GM12878 (cell line): ENCODE data around the gene RAB3GAP1. TPM values are rescaled to one million over a fixed set of nuclear protein-coding genes. Genes with fewer than 3 reads are reported as not detected.

Experiments
- ATAC-seq: fragments of 200-7000 bp; cut with Tn5 transposase; 3 replicates; pipeline ENCODE4 v1.9.1; 2020; ENCODE audit warnings: mild to moderate bottlenecking, moderate library complexity
- BruUV-seq: library from RNA; stranded (reverse); fragments of 400-500 nt; replicated peaks from 2 replicates; lab custom pipeline; 2021; lab: Mats Ljungman, UMichigan
- CTCF ChIA-PET: fragments of 300-600 bp; sonication (Branson Sonifier 250); formaldehyde crosslinking; extraction: SDS; loops from one replicate; lab custom pipeline; 2021; ENCODE audit warnings: inconsistent platforms; lab: Yijun Ruan, JAX
- POLR2A ChIA-PET: fragments of 350-600 bp; formaldehyde crosslinking; extraction: SDS; loops from one replicate; lab custom pipeline; 2021; ENCODE audit warnings: inconsistent platforms; lab: Charles Lee
- RAD21 ChIA-PET: fragments of 300-600 bp; sonication (Branson Sonifier 250); formaldehyde crosslinking; loops from one replicate; lab custom pipeline; 2023; ENCODE audit warnings: antibody characterized with exemption; ENCODE audit not compliant: unreplicated experiment; lab: Charles Lee
- SMC1A ChIA-PET: fragments of 300-600 bp; sonication (Branson Sonifier 250); formaldehyde crosslinking; loops from one replicate; lab custom pipeline; 2023; ENCODE audit not compliant: unreplicated experiment, uncharacterized antibody; lab: Charles Lee
- DNase-seq: peaks from one replicate; pipeline ENCODE4 v3.0.0-alpha.2; 2011; ENCODE audit warnings: low read depth, low spot score
- FAIRE-seq: peaks from 3 replicates; lab custom pipeline; 2011; peaks lifted over from hg19 to GRCh38; lab: Jason Lieb, UNC
- H2AFZ ChIP-seq: 2 replicates; pipeline ENCODE4 v1.6.0; 2011; ENCODE audit warnings: low read depth, low read length, control low read depth; ENCODE audit not compliant: control insufficient read depth
- H3K27ac ChIP-seq: 2 replicates; pipeline ENCODE4 v1.5.1; 2011; ENCODE audit warnings: control low read depth; ENCODE audit not compliant: control insufficient read depth, insufficient read depth
- H3K27me3 ChIP-seq, 2 experiments: replicated peaks in 1 of 2; 2 replicates each; pipeline versions ENCODE4 v1.6.0 to v1.6.1; 2011; ENCODE audit warnings: low read length in 1 of 2; ENCODE audit not compliant: control insufficient read depth in 2 of 2, insufficient read depth in 2 of 2
- H3K36me3 ChIP-seq, 2 experiments: 2 replicates each; pipeline ENCODE4 v1.5.1; 2011; ENCODE audit warnings: low read length in 1 of 2; ENCODE audit not compliant: control insufficient read depth in 2 of 2, insufficient read depth in 2 of 2
- H3K4me1 ChIP-seq: 2 replicates; pipeline ENCODE4 v1.6.1; 2011; ENCODE audit warnings: mild to moderate bottlenecking, low read length, moderate library complexity, mixed read lengths; ENCODE audit not compliant: control insufficient read depth, insufficient read depth
- H3K4me2 ChIP-seq: 2 replicates; pipeline ENCODE4 v1.6.0; 2011; ENCODE audit warnings: control low read depth; ENCODE audit not compliant: control insufficient read depth, insufficient read depth
- H3K4me3 ChIP-seq: fragments of 200-600 bp; sonication (generic); 2 replicates; pipeline ENCODE4 v1.5.1; 2016
- H3K79me2 ChIP-seq: 2 replicates; pipeline ENCODE4 v1.6.0; 2011; ENCODE audit warnings: low read length; ENCODE audit not compliant: control insufficient read depth, insufficient read depth
- H3K9ac ChIP-seq: 2 replicates; pipeline ENCODE4 v1.8.0; 2011; ENCODE audit warnings: low read length, control low read depth, mixed read lengths; ENCODE audit not compliant: control insufficient read depth, insufficient read depth
- H3K9me3 ChIP-seq: replicated peaks from 3 replicates; pipeline ENCODE4 v1.5.1; 2011; ENCODE audit warnings: mild to moderate bottlenecking, low read length; ENCODE audit not compliant: control insufficient read depth, insufficient read depth
- H4K20me1 ChIP-seq: 2 replicates; pipeline ENCODE4 v1.6.0; 2011; ENCODE audit not compliant: control insufficient read depth, insufficient read depth
- BRCA1 ChIP-seq: IDR thresholded peaks from 2 replicates; pipeline ENCODE4 v1.6.1; 2011; ENCODE audit warnings: low read depth, low read length, improper control_type of control experiment
- CEBPB ChIP-seq, 2 experiments: fragments of 150-350 bp in 1 of 2; IDR thresholded peaks; 2 replicates each; pipeline ENCODE4 v1.6.1; 2012 to 2014; ENCODE audit warnings: low read depth in 2 of 2, low read length in 2 of 2, borderline replicate concordance in 1 of 2, inconsistent platforms in 1 of 2
- EGR1 ChIP-seq, 2 experiments: IDR thresholded peaks; 1 replicate in 1 of 2; 2 replicates in 1 of 2; pipeline ENCODE4 v1.6.1; 2011 to 2012; ENCODE audit warnings: low read depth in 2 of 2, low read length in 2 of 2, borderline replicate concordance in 1 of 2, mild to moderate bottlenecking in 1 of 2, moderate library complexity in 1 of 2
- NBN ChIP-seq: fragments of 450-650 bp; IDR thresholded peaks from 2 replicates; pipeline ENCODE4 v1.6.1; 2016
- NFYA ChIP-seq: IDR thresholded peaks from 2 replicates; pipeline ENCODE4 v1.6.1; 2011; ENCODE audit warnings: low read depth, mild to moderate bottlenecking, low read length, improper control_type of control experiment, borderline replicate concordance
- RB1 ChIP-seq: fragments of 450-650 bp; formaldehyde crosslinking; IDR thresholded peaks from 2 replicates; pipeline ENCODE4 v1.6.1; 2017; ENCODE audit warnings: mild to moderate bottlenecking, borderline replicate concordance
- TCF7 ChIP-seq: IDR thresholded peaks from 2 replicates; pipeline ENCODE4 v1.6.1; 2014; ENCODE audit warnings: antibody characterized with exemption, borderline replicate concordance
- WGBS: methylation state at CpG from one replicate; pipeline ENCODE4 v1.1.6; 2016; ENCODE audit warnings: low lambda C conversion rate; ENCODE audit not compliant: insufficient replicate concordance, insufficient coverage; ENCODE audit errors: missing lambda C conversion rate; 5-methylcytosine and 5-hydroxymethylcytosine counted together
- in situ Hi-C: fragments of 300-500 bp; cut with MboI; formaldehyde crosslinking; loops from 9 replicates; pipeline ENCODE4 v1.14.3; 2018; ENCODE audit warnings: mixed read lengths
- intact Hi-C: fragments of 100-400 bp; cut with micrococcal nuclease; formaldehyde crosslinking; loops from one replicate; pipeline ENCODE4 v1.14.2; 2022; ENCODE audit not compliant: unreplicated experiment
- polyA plus RNA-seq, 11 experiments: library from polyadenylated mRNA; depleted of rRNA in 4 of 11; unstranded in 6 of 11; stranded (reverse) in 5 of 11; fragments of >200 nt; fragmentation: Nextera tagmentation in 4 of 11; fragmentation: Illumina TruSeq in 1 of 11; extraction: Ambion mirVana in 4 of 11; extraction: Trizol in 1 of 11; gene quantifications; 1 replicate in 1 of 11; 2 replicates in 10 of 11; pipeline versions ENCODE4 v1.2.1 to v1.2.3, GENCODE V29; 2011 to 2016; ENCODE audit warnings: inconsistent platforms in 2 of 11, missing spikeins in 2 of 11, low read depth in 1 of 11
- total RNA-seq, 4 experiments: library from RNA; depleted of rRNA in 3 of 4; stranded (reverse); fragments of >200 nt in 3 of 4; fragmentation: Illumina TruSeq in 1 of 4; extraction: Trizol in 1 of 4; gene quantifications; 2 replicates each; pipeline versions ENCODE4 v1.2.1 to v1.2.3, GENCODE V29; 2013 to 2021
- TF ChIP-seq, protein P1 (sequence below): IDR thresholded peaks from 2 replicates; pipeline ENCODE4 v1.6.1; 2011; ENCODE audit warnings: mild to moderate bottlenecking, low read depth, low read length, moderate library complexity; ENCODE audit not compliant: insufficient replicate concordance
- TF ChIP-seq, protein P2 (sequence below), 3 experiments: IDR thresholded peaks in 2 of 3; conservative IDR thresholded peaks in 1 of 3; 2 replicates each; pipeline ENCODE4 v1.5.1; 2011; ENCODE audit warnings: low read depth in 3 of 3, low read length in 3 of 3, mild to moderate bottlenecking in 3 of 3, control low read depth in 2 of 3, moderate library complexity in 2 of 3, inconsistent platforms in 1 of 3, mixed read lengths in 1 of 3; ENCODE audit not compliant: control insufficient read depth in 2 of 3, insufficient read depth in 1 of 3; ENCODE audit errors: extremely low read depth in 1 of 3

The RAB3GAP1 gene
- total and polyA plus RNA-seq, 10 of the 15 experiments (the other 5 are each of a cell fraction or from before 2014, with no cell fraction given): 13.7 to 36.9 (median 21.0) TPM

DNA sequence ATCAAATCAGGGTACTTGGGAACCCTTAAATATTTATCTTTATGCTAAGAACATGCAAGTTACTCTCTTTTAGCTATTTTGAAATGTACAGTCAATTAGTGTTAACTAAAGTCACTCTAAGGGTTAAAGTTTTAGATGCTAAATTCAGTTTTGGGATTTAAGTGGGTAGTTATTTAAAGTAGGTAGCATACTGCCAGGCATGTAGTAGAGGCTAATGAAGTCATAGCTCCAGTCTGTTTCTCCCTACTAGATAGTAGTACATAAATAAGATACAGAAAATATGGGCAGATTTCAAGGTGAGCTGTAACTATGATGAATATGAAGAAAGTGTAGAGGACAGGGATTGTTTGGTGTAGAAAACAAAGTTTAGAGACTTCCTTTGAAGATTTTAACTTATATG is 7.5 kb downstream of the RAB3GAP1 start (continued):
- TF ChIP-seq, protein P1, sequence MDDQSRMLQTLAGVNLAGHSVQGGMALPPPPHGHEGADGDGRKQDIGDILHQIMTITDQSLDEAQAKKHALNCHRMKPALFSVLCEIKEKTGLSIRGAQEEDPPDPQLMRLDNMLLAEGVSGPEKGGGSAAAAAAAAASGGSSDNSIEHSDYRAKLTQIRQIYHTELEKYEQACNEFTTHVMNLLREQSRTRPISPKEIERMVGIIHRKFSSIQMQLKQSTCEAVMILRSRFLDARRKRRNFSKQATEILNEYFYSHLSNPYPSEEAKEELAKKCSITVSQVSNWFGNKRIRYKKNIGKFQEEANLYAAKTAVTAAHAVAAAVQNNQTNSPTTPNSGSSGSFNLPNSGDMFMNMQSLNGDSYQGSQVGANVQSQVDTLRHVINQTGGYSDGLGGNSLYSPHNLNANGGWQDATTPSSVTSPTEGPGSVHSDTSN: no peak
- no peak for TF ChIP-seq BRCA1
- no peak for TF ChIP-seq EGR1 (IDR thresholded peaks at IDR 0.05; ENCODE audit: borderline replicate concordance in 1 of 2, low read depth in 2 of 2, low read length in 2 of 2)
- TF ChIP-seq RB1: no peak
- TF ChIP-seq, protein P2, sequence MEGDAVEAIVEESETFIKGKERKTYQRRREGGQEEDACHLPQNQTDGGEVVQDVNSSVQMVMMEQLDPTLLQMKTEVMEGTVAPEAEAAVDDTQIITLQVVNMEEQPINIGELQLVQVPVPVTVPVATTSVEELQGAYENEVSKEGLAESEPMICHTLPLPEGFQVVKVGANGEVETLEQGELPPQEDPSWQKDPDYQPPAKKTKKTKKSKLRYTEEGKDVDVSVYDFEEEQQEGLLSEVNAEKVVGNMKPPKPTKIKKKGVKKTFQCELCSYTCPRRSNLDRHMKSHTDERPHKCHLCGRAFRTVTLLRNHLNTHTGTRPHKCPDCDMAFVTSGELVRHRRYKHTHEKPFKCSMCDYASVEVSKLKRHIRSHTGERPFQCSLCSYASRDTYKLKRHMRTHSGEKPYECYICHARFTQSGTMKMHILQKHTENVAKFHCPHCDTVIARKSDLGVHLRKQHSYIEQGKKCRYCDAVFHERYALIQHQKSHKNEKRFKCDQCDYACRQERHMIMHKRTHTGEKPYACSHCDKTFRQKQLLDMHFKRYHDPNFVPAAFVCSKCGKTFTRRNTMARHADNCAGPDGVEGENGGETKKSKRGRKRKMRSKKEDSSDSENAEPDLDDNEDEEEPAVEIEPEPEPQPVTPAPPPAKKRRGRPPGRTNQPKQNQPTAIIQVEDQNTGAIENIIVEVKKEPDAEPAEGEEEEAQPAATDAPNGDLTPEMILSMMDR (IDR thresholded peaks at IDR 0.05 in 2 of 3, conservative IDR thresholded peaks at IDR 0.05 in 1 of 3; ENCODE audit: control insufficient read depth in 2 of 3, extremely low read depth in 1 of 3, insufficient read depth in 1 of 3, low read depth in 3 of 3, low read length in 3 of 3): no peak

DNA sequence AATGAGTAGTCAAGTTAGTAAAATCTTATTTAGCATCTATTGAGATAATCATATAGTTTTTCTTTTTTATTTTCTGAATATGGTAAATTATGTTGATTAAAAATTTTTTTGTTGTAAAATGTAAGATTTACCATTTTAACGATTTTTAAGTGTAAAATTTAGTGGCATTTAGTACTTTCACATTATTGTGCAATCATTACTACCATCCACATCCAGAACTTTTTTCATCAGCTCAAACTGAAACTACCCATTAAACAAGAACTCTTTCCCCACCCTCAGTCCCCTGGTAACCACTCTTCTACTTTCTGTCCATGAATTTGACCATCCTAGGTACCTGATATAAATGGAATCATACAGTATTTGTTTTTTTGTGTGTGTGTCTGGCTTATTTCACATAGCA is 11.1 kb downstream of the RAB3GAP1 start:
- H3K9me3 ChIP-seq: peaks cover 9% of the 10 kb centered on the region; the same call in 2 of the 3 replicates
- TF ChIP-seq CEBPB (IDR thresholded peaks at IDR 0.05; ENCODE audit: borderline replicate concordance in 1 of 2, low read depth in 2 of 2, low read length in 2 of 2): peak in 1 of 2 experiments; percentile 4; a peak in 1 of 4 replicates
- TF ChIP-seq NFYA: no peak
- TF ChIP-seq TCF7: no peak
- no peak for TF ChIP-seq NBN
- no peak for DNase-seq
- H3K27ac ChIP-seq: no peak overlapping the region
- no peaks in the 10 kb centered on the region for H3K4me1 ChIP-seq
- H2AFZ ChIP-seq: no peak overlapping the region
- ChIA-PET CTCF (no interaction called here), RAD21 (no interaction called here), SMC1A (no interaction called here), POLR2A (interaction anchor here (0.6 kb wide), 1 partner anchor 170 kb away, joined by 5 read pairs; no protein-coding TSS in a partner anchor)
- no peak overlapping the region for H3K9ac ChIP-seq
- in situ Hi-C loops (no loop called here), intact Hi-C loops (no loop called here)
- ATAC-seq: no peak
- no peak for FAIRE-seq
- H4K20me1 ChIP-seq: no peaks in the 10 kb centered on the region
- WGBS: 95% methylated on average over 1 of the region's 1 CpG
- H3K4me2 ChIP-seq: no peak overlapping the region
- no TSS peak for BruUV-seq
- no peaks in the 10 kb centered on the region for H3K27me3 ChIP-seq
- H3K4me3 ChIP-seq: no peak overlapping the region
- H3K36me3 ChIP-seq: peaks cover 0 to 8% of the 10 kb centered on the region in 2 experiments; a peak in 3 of 4 replicates
- peaks cover 8% of the 10 kb centered on the region for H3K79me2 ChIP-seq
